OCI-LY3 (cell line): ENCODE data around the gene SLC25A25.

ENCODE experiments used
- CTCF ChIP-seq: fragments of 200-600, 300-600 bp; sonication (generic); IDR thresholded peaks from 2 replicates; pipeline ENCODE4 v1.5.1; 2014; ENCODE audit warnings: antibody characterized with exemption, low read length, low read depth
- EZH2phosphoT487 ChIP-seq: fragments of 200-600 bp; shearing (Covaris generic); IDR thresholded peaks from 2 replicates; pipeline ENCODE4 v1.6.1; 2018; ENCODE audit warnings: antibody characterized with exemption, mixed run types, low read depth

DNA sequence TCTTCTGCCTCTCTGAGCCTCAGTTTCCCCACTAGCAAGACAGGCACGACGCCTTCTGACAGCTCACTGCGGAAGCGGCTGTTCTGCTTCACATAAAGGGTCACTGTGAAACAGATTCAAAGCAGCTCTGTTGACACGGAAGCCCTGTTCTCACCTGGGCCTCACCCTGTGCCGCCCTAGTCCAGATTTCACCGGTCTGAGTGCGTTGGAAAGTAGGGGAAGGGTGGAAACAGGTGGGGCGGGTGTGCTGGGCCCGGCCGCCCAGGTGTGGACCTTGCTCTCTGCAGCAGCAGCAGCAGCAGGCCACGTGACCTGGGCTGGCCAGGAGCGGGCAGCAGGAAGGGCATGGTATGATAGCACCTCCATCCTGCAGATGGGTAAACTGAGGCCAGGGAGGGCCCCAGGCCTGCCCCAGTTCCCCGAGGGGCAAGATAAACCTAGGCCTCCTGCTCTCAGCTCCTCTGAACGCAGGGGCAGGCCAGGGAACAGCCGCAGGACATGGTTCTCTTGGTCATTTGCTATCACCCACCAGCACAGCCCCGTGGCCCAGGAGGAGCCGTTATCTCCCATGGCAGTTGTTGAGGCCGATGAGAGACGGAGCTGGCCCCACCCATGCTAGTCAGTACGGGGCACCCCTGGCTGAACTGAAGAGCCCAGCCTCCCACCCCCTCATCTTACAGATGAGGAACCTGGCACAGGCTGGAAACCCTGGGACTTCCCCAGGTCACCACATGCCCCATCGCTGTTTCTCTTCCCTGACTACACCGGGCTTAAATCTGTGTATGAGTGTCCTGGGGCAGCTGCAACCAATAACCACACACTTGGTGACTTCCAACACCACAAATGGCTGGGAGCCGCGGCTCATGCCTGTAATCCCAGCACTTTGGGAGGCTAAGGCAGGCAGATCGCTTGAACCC is 47.4 kb downstream of the SLC25A25 start:
- TF ChIP-seq CTCF (no peak), EZH2phosphoT487 (no peak)
